AG09309 (cell line): ENCODE measurements around the gene TNK2.

Source experiments
- DNase-seq: peaks from one replicate; pipeline ENCODE4 v3.0.0-alpha.2; 2010; ENCODE audit warnings: low read depth
- H3K4me3 ChIP-seq: 2 replicates; pipeline ENCODE4 v1.5.1; 2011; ENCODE audit warnings: mild to moderate bottlenecking, low read depth, low read length, moderate library complexity; ENCODE audit not compliant: control insufficient read depth
- TF ChIP-seq, protein P1 (sequence below): IDR thresholded peaks from 2 replicates; pipeline ENCODE4 v1.5.1; 2011; ENCODE audit warnings: mild to moderate bottlenecking, low read depth, low read length, inconsistent platforms; ENCODE audit not compliant: insufficient read depth, control insufficient read depth; ENCODE audit errors: missing control alignments

Gene TNK2

DNA sequence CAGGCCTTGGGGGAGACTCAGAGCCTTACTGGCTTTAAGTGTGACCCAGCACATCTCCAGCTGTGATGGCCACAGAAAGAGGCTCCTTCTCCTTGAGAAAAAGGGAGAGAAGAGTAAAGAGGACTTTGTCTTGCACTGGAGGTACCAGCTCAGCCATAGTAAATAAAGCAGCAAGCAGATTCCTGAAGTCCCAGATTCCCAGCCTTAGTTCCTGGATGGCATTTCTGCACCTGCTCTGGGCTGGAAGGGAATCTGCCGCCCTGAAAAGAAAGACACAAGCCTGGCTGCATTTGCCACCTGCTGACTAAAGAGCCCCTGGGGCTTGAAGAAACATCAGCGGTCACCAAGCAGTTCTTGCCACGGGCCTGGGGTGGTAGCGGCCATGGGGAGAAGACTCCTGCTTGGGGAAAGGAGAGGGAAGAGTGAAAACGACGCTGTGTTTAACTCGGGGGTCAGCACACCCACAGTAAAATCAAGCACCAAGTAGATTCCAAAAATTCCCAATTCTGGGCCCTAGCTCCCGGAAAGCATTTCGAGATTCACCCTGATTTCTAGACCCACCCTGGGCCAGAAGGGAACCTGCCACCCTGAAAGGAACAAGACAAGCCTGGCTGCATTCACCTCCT lies 24.2 kb upstream of the TNK2 start:
- TF ChIP-seq, protein P1, sequence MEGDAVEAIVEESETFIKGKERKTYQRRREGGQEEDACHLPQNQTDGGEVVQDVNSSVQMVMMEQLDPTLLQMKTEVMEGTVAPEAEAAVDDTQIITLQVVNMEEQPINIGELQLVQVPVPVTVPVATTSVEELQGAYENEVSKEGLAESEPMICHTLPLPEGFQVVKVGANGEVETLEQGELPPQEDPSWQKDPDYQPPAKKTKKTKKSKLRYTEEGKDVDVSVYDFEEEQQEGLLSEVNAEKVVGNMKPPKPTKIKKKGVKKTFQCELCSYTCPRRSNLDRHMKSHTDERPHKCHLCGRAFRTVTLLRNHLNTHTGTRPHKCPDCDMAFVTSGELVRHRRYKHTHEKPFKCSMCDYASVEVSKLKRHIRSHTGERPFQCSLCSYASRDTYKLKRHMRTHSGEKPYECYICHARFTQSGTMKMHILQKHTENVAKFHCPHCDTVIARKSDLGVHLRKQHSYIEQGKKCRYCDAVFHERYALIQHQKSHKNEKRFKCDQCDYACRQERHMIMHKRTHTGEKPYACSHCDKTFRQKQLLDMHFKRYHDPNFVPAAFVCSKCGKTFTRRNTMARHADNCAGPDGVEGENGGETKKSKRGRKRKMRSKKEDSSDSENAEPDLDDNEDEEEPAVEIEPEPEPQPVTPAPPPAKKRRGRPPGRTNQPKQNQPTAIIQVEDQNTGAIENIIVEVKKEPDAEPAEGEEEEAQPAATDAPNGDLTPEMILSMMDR = no peak
- no peak for DNase-seq
- no peak overlapping the region for H3K4me3 ChIP-seq

DNA sequence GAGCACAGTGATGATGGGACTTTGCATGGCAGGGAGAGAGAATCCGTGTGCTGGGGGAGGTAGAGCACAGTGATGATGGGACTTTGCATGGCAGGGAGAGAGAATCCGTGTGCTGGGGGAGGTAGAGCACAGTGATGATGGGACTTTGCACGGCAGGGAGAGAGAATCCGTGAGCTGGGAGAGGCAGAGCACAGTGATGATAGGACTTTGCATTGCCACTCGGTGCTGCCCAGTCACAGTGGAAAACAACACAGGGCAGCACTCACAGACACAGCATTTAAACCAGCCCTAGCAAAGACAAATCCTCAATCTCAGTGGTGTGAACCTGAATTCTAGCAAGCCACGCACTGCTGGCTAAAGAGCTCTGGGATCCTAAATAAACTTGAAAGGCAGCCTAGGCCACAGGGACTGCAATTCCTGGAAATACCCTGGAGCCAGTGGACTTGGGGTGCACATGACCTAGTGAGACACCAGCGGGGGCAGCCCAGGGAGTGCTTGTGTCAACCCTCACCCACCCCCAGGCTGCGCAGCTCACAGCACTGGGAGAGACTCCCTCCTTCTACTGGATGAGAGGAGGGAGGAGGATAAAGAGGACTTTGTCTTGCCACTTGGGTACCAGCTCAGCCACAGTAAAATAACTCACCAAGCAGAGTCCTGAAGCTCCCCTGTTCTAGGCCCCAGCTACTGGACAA lies 23.4 kb upstream of the TNK2 start:
- TF ChIP-seq, protein P1 = no peak
- DNase-seq = no peak
- H3K4me3 ChIP-seq = no peak overlapping the region

DNA sequence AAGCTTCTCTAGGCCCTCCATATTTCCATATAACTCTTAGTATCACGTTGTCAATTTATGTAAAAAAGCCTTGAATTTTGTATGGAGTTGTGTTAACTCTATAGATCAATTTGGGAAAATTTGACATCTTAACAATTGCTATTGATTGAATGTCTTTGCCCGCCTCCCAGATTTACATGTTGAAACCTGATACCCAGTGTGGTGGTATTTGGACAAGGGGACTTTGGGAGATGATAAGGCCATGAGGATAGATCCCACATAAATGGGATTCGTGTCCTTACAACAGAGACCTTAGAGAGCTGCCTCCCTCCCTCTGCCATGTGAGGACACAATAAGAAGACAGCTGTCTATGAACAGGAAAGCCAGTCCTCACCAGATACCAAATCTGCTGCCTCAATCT lies 21.1 kb upstream of the TNK2 start:
- no peak overlapping the region for H3K4me3 ChIP-seq
- no peak for DNase-seq
- TF ChIP-seq, protein P1 = no peak

DNA sequence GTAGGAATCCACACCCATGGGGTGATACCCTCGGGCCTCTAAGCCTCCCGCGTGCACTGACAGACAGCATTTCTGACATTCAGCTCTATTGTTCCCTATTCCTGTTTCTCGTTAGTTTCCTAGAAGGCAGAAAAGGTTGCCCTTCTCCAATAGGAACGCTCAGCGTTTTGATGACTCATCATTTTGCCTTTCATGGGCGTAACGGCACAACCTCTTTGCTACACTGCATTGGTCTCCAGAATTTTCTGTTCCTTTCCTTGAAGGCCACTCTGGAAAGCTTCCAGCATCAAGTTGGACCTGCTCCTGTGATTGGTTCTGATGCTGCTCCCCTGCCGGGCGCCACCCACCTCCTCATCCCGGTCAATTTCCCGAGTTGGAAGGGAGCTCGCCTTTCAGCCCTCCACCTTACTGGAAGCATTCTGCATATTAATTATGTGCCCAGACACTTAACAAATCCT lies 13.0 kb upstream of the TNK2 start:
- no peak overlapping the region for H3K4me3 ChIP-seq
- no peak for DNase-seq
- TF ChIP-seq, protein P1 = no peak

DNA sequence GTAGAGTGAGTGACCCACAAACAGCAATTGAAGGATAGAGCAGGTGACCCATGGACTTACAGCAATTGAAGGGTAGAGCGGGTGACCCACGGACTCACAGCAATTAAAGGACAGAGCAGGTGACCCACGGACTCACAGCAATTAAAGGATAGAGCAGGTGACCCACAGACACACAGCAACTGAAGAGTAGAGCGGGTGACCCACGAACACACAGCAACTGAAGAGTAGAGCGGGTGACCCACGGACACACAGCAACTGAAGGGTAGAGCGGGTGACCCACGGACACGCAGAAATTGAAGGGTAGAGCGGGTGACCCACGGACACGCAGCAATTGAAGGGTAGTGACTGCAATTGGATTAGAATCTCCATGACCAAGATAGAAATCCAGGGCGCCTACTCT lies 9.8 kb upstream of the TNK2 start:
- DNase-seq = no peak
- TF ChIP-seq, protein P1 = no peak
- H3K4me3 ChIP-seq = no peak overlapping the region

DNA sequence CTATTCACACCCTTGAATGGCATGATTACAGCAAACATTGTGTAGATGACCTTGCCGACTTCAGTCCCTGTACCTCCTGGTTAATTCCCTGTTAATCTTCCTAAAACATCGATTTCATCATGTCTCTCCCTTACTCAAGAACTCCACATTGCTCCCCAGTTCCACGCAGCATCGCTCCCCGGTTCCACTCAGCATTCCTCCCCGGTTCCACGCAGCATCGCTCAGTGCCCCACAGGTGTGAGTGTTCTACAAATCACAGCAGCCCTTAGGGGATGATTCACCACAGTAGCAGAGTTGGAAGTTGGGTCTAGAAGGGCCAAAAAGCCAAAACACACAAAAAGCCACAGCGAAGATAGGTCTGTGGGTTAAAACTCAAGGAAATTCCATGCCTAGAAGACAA lies 8.6 kb upstream of the TNK2 start:
- no peak overlapping the region for H3K4me3 ChIP-seq
- TF ChIP-seq, protein P1 = no peak
- no peak for DNase-seq
